Measurements from ENCODE around the gene BRCC3. TPM values are rescaled to one million over a fixed set of nuclear protein-coding genes. Genes with fewer than 3 reads are reported as not detected.

Gene BRCC3
- total and polyA plus RNA-seq, 3 donors from 2014 or later = 1.4 to 3.4 (median 2.8) TPM

DNA sequence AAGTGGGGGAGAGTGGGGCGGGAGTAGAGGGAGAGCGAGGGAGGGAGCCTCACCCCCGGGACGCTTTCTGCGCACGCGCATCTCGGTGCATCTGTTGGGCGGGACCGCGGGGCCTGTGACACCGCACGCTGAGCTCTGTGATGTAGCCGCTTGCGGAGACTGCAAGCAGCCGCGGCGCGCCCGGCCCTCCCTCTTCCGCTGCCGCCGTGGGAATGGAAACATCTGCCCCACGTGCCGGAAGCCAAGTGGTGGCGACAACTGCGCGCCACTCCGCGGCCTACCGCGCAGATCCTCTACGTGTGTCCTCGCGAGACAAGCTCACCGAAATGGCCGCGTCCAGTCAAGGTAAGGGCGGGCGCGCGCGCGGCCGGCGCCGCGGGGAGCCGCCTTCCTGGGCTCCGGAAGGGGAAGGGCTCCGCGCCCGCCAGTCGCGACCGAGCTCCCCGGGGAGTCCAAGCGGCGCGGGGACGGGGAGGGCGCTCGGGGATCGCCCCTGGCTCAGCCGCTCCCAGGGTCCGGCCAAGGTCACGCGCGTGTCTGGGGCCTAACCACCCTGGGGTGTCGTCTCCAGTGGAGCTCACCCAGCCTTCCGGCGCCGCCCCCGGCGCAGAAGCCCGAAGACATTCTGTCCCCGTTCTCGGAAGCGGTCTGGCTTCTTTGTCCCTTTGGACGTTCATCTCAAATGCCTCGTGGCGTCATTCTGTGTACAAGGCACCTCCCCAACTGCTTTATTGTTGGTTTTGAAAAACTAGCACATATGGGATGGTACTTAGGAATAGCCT, 44.4 kb upstream of the BRCC3 start, which contains the start of gene FUNDC2:
Gene FUNDC2, plus strand, starts transcription at position 118 of the 782 bp plus-strand sequence. Its CDS starts 95 bp downstream, at position 213.
- no peaks in the 10 kb centered on the region for H3K27me3 ChIP-seq
- 0 to 3% methylated on average over 5 to 13 of the region's 82 CpGs for WGBS, 2 donors

GRCh38 chrX:155027509-155028066, 43.7 kb upstream of the BRCC3 start:
- intact Hi-C loops (cut with DNase I; ENCODE audit: low total_unique reads) = no loop called here
- Histone ChIP-seq H3K27me3 (no peaks in the 10 kb centered on the region), H3K4me3 (peak overlapping the region; percentile 64 to 72), H3K4me1 (no peaks in the 10 kb centered on the region), H3K36me3 (ENCODE audit: low read depth, missing control alignments) (no peaks in the 10 kb centered on the region), H3K27ac (peak overlapping the region; percentile 94 to 95), H3K9me3 (no peaks in the 10 kb centered on the region)
- WGBS, 2 donors = 0 to 1% methylated on average over 12 to 14 of the region's 14 CpGs
- peak; percentile 11 for TF ChIP-seq POLR2A (IDR thresholded peaks at IDR 0.05)
- TF ChIP-seq CTCF (IDR thresholded peaks at IDR 0.05) = no peak
- peak; percentile 28 for DNase-seq

More for the DNA sequence above, 44.4 kb upstream of the BRCC3 start, which contains the start of gene FUNDC2:
- intact Hi-C loops (cut with DNase I; ENCODE audit: low total_unique reads) = no loop called here
- no peaks in the 10 kb centered on the region for H3K36me3 ChIP-seq (ENCODE audit: low read depth, missing control alignments)
- no peaks in the 10 kb centered on the region for H3K4me1 ChIP-seq
- DNase-seq = peak; percentile 93
- H3K4me3 ChIP-seq = peak within 1 kb of the TSS; percentile 64 to 72
- no peak for TF ChIP-seq CTCF (IDR thresholded peaks at IDR 0.05)
- no peak for TF ChIP-seq POLR2A (IDR thresholded peaks at IDR 0.05)
- peak within 1 kb of the TSS; percentile 94 to 95 for H3K27ac ChIP-seq
- no peaks in the 10 kb centered on the region for H3K9me3 ChIP-seq

DNA sequence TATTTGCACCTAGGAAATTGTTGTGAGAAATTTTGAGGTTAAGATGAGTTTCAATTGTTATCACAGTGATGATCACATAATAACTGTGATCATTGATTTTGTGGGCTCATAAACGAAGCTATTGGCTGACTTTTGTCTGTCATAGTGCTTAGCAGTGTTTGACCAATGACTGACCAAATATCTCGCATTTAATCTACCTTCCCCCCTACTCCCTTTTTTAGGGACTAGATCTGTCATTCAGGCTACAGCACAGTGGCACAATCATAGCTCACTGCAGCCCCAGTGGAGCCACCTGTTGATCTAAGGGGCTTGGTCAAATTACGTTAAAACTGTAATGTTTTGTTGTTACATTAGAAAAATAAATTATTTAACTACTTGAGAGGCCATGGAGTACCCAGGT, 43.2 kb upstream of the BRCC3 start:
- Histone ChIP-seq H3K4me1 (no peaks in the 10 kb centered on the region), H3K9me3 (no peaks in the 10 kb centered on the region), H3K36me3 (ENCODE audit: low read depth, missing control alignments) (no peaks in the 10 kb centered on the region), H3K27me3 (no peaks in the 10 kb centered on the region), H3K4me3 (peak overlapping the region in 1 of 2 donors; percentile 72), H3K27ac (peak overlapping the region; percentile 94 to 95)
- no peak for TF ChIP-seq POLR2A (IDR thresholded peaks at IDR 0.05)
- no peak for TF ChIP-seq CTCF (IDR thresholded peaks at IDR 0.05)
- DNase-seq = no peak
- 11 to 27% methylated on average over 3 of the region's 3 CpGs for WGBS, 2 donors
- intact Hi-C loops (cut with DNase I; ENCODE audit: low total_unique reads) = no loop called here

- DNase-seq = no peak
- Histone ChIP-seq H3K27me3 (no peaks in the 10 kb centered on the region), H3K36me3 (ENCODE audit: low read depth, missing control alignments) (no peaks in the 10 kb centered on the region), H3K4me3 (no peak overlapping the region), H3K4me1 (no peaks in the 10 kb centered on the region), H3K9me3 (no peaks in the 10 kb centered on the region), H3K27ac (peak overlapping the region in 1 of 2 donors; percentile 94)
- intact Hi-C loops (cut with DNase I; ENCODE audit: low total_unique reads) = no loop called here
- TF ChIP-seq CTCF (IDR thresholded peaks at IDR 0.05) (no peak), POLR2A (IDR thresholded peaks at IDR 0.05) (no peak)
- WGBS, 2 donors = 38 to 63% methylated on average over 2 of the region's 2 CpGs
Observed at GRCh38 chrX:155028877-155029291, 42.4 kb upstream of the BRCC3 start.

Measured in testis (tissue), 3 donors.